Measurements from ENCODE around the gene SLC1A2.

DNA sequence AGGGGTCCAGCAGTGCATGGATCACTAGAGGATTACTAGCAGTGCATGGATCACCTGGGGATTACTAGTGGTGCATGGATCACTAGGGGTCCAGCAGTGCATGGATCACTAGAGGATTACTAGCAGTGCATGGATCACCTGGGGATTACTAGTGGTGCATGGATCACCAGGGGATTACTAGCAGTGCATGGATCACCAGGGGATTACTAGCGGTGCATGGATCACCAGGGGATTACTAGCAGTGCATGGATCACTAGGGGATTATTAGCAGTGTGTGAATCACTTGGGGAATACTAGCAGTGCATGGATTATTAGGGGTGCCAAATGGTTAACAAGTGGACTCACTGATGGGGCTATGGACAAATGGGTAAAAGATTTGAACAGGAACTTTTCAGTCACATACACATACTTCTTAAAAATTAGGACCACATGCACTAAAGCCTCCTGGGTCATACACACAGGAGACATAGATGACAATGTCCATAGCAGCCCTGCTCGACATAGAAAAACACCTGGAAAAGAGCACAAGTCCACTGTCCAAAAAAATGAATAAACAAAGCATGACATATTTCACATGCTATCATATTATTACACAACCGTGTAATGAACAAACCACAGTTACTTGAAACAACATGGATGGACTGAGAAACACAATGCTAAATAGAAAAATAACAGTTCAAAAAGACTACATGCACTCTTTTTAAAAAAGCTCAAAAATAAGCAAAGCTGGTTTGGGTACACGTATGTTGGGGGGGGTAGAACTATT, 170.6 kb downstream of the SLC1A2 start:
- TF ChIP-seq, protein P1, sequence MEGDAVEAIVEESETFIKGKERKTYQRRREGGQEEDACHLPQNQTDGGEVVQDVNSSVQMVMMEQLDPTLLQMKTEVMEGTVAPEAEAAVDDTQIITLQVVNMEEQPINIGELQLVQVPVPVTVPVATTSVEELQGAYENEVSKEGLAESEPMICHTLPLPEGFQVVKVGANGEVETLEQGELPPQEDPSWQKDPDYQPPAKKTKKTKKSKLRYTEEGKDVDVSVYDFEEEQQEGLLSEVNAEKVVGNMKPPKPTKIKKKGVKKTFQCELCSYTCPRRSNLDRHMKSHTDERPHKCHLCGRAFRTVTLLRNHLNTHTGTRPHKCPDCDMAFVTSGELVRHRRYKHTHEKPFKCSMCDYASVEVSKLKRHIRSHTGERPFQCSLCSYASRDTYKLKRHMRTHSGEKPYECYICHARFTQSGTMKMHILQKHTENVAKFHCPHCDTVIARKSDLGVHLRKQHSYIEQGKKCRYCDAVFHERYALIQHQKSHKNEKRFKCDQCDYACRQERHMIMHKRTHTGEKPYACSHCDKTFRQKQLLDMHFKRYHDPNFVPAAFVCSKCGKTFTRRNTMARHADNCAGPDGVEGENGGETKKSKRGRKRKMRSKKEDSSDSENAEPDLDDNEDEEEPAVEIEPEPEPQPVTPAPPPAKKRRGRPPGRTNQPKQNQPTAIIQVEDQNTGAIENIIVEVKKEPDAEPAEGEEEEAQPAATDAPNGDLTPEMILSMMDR (IDR thresholded peaks at IDR 0.05), result no peak
- TF ChIP-seq NR3C1 (CRISPR knock-in tag; conservative IDR thresholded peaks at IDR 0.05; ENCODE audit: low read depth) (no peak), NR1H2 (CRISPR knock-in tag; IDR thresholded peaks at IDR 0.05) (no peak), ATF1 (CRISPR knock-in tag; IDR thresholded peaks at IDR 0.05) (no peak), ELF4 (CRISPR knock-in tag; IDR thresholded peaks at IDR 0.05; ENCODE audit: low read depth) (no peak), ZNF263 (CRISPR knock-in tag; IDR thresholded peaks at IDR 0.05; ENCODE audit: low read depth) (no peak), FOXJ3 (CRISPR knock-in tag; IDR thresholded peaks at IDR 0.05; ENCODE audit: borderline replicate concordance) (no peak), SMAD4 (CRISPR knock-in tag; IDR thresholded peaks at IDR 0.05) (no peak), TEAD4 (CRISPR knock-in tag; IDR thresholded peaks at IDR 0.05) (no peak), ZNF138 (CRISPR knock-in tag; conservative IDR thresholded peaks at IDR 0.05) (no peak), CREB1 (CRISPR knock-in tag; IDR thresholded peaks at IDR 0.05) (no peak), JUN (CRISPR knock-in tag; IDR thresholded peaks at IDR 0.05) (no peak)
- TF ChIP-seq, protein P2, sequence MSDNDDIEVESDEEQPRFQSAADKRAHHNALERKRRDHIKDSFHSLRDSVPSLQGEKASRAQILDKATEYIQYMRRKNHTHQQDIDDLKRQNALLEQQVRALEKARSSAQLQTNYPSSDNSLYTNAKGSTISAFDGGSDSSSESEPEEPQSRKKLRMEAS (CRISPR knock-in tag; IDR thresholded peaks at IDR 0.05), result no peak
- TF ChIP-seq, protein P3, sequence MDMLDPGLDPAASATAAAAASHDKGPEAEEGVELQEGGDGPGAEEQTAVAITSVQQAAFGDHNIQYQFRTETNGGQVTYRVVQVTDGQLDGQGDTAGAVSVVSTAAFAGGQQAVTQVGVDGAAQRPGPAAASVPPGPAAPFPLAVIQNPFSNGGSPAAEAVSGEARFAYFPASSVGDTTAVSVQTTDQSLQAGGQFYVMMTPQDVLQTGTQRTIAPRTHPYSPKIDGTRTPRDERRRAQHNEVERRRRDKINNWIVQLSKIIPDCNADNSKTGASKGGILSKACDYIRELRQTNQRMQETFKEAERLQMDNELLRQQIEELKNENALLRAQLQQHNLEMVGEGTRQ (CRISPR knock-in tag; IDR thresholded peaks at IDR 0.05), result no peak
